OCI-LY7 (cell line): ENCODE data around the gene SETD1B. TPM values are rescaled to one million over a fixed set of nuclear protein-coding genes. Genes with fewer than 3 reads are reported as not detected.

ENCODE experiments used
- BruUV-seq: library from RNA; stranded (reverse); fragments of 400-500 nt; replicated peaks from 2 replicates; lab custom pipeline; 2021; lab: Mats Ljungman, UMichigan
- CTCF ChIA-PET: fragments of 300-600 bp; sonication (Branson Sonifier 250); formaldehyde crosslinking; loops from one replicate; lab custom pipeline; 2022; ENCODE audit warnings: antibody characterized with exemption; ENCODE audit not compliant: unreplicated experiment; lab: Charles Lee
- POLR2A ChIA-PET: fragments of 300-600 bp; sonication (Branson Sonifier 250); formaldehyde crosslinking; loops from one replicate; lab custom pipeline; 2022; ENCODE audit warnings: antibody characterized with exemption; lab: Charles Lee
- DNase-seq: peaks from one replicate; pipeline ENCODE4 v3.0.0-alpha.2; 2015; ENCODE audit warnings: low spot score
- H2AFZ ChIP-seq: fragments of 200-600 bp; sonication (generic), shearing (Covaris generic); 2 replicates; pipeline ENCODE4 v1.6.1; 2014; ENCODE audit warnings: mild to moderate bottlenecking, antibody characterized with exemption, low read length, moderate library complexity
- H3K27ac ChIP-seq: fragments of 200-600 bp; sonication (generic); 2 replicates; pipeline ENCODE4 v1.5.1; 2014; ENCODE audit warnings: mixed run types, low read depth, mild to moderate bottlenecking, moderate library complexity, low read length, inconsistent platforms; ENCODE audit not compliant: poor library complexity, severe bottlenecking
- H3K36me3 ChIP-seq: fragments of 200-600 bp; sonication (generic); 2 replicates; pipeline ENCODE4 v1.6.1; 2014; ENCODE audit warnings: mild to moderate bottlenecking, antibody characterized with exemption, low read length, moderate library complexity, mixed read lengths; ENCODE audit not compliant: insufficient read depth
- H3K4me1 ChIP-seq: fragments of 200-600 bp; sonication (generic); 2 replicates; pipeline ENCODE4 v1.5.1; 2014; ENCODE audit warnings: mild to moderate bottlenecking, low read length; ENCODE audit not compliant: insufficient read depth, poor library complexity, severe bottlenecking
- H3K4me2 ChIP-seq: fragments of 200-600 bp; sonication (generic); 2 replicates; pipeline ENCODE4 v1.6.1; 2014; ENCODE audit warnings: mild to moderate bottlenecking, low read length
- H3K4me3 ChIP-seq: fragments of 200-600 bp; sonication (generic); 2 replicates; pipeline ENCODE4 v1.5.1; 2014; ENCODE audit warnings: mild to moderate bottlenecking, low read depth, low read length; ENCODE audit not compliant: poor library complexity, severe bottlenecking
- H3K79me2 ChIP-seq: fragments of 200-600 bp; sonication (generic); 2 replicates; pipeline ENCODE4 v1.6.1; 2016; ENCODE audit warnings: low read depth, mild to moderate bottlenecking, low read length, moderate library complexity, mixed read lengths; ENCODE audit not compliant: insufficient read depth
- H3K9me2 ChIP-seq: fragments of 200-600 bp; sonication (generic); 2 replicates; pipeline ENCODE4 v1.6.1; 2016; ENCODE audit warnings: mild to moderate bottlenecking, low read length, mixed read lengths; ENCODE audit not compliant: insufficient read depth
- H3K9me3 ChIP-seq: fragments of 200-600 bp; sonication (generic); 2 replicates; pipeline ENCODE4 v1.6.1; 2014; ENCODE audit warnings: mild to moderate bottlenecking, mixed run types, low read length, mixed read lengths
- H4K20me1 ChIP-seq: fragments of 200-600 bp; sonication (generic); 2 replicates; pipeline ENCODE4 v1.6.1; 2014; ENCODE audit warnings: mild to moderate bottlenecking, antibody characterized with exemption, low read length, moderate library complexity, mixed read lengths; ENCODE audit not compliant: insufficient read depth
- CTCF ChIP-seq: fragments of 200-600 bp; sonication (generic); conservative IDR thresholded peaks from 2 replicates; pipeline ENCODE4 v1.5.1; 2014; ENCODE audit warnings: mild to moderate bottlenecking, antibody characterized with exemption, low read length, moderate library complexity, mixed read lengths
- EZH2phosphoT487 ChIP-seq: fragments of 200-600 bp; sonication (generic); IDR thresholded peaks from 2 replicates; pipeline ENCODE4 v1.6.1; 2018; ENCODE audit warnings: low read depth, borderline replicate concordance, mild to moderate bottlenecking, mixed run types, antibody characterized with exemption, low read length, moderate library complexity, mixed read lengths
- intact Hi-C: fragments of 100-400 bp; cut with micrococcal nuclease; formaldehyde crosslinking; loops from one replicate; pipeline ENCODE4 v1.10.0; 2022; ENCODE audit not compliant: unreplicated experiment
- total RNA-seq, 2 experiments: library from RNA; depleted of rRNA in 1 of 2; stranded (reverse); fragments of >200 nt in 1 of 2; shearing (Covaris generic) in 1 of 2; gene quantifications; 2 replicates each; pipeline ENCODE4 v1.2.3, GENCODE V29; 2014 to 2022

SETD1B gene
- total RNA-seq, 2 experiments from 2014 or later: 4.7 to 22.5 TPM

GRCh38 chr12:121798787-121799155 lies 5.0 kb upstream of the SETD1B start:
- Histone ChIP-seq H3K9me2 (no peaks in the 10 kb centered on the region), H3K4me1 (peaks cover 56% of the 10 kb centered on the region), H3K79me2 (peaks cover 16% of the 10 kb centered on the region; the same call in 1 of the 2 replicates), H3K4me3 (peak overlapping the region; percentile 40), H3K9me3 (no peaks in the 10 kb centered on the region), H3K27ac (peak overlapping the region; percentile 26), H2AFZ (no peak overlapping the region), H4K20me1 (no peaks in the 10 kb centered on the region), H3K4me2 (peak overlapping the region; percentile 58; the same call in 1 of the 2 replicates), H3K36me3 (peaks cover 9% of the 10 kb centered on the region; the same call in 1 of the 2 replicates)
- CTCF ChIA-PET: interaction anchor here (1.0 kb wide), 1 partner anchor 13 kb away, joined by 3 read pairs; no protein-coding TSS in a partner anchor
- no peak for TF ChIP-seq CTCF
- TF ChIP-seq EZH2phosphoT487: no peak
- intact Hi-C loops: no loop called here
- no TSS peak for BruUV-seq
- POLR2A ChIA-PET: interaction anchor here (0.6 kb wide), 3 partner anchors 8 to 210 kb away, joined by 3 to 4 read pairs (median 3); no protein-coding TSS in a partner anchor
- no peak for DNase-seq

GRCh38 chr12:121799156-121799841 lies 4.5 kb upstream of the SETD1B start:
- H3K4me3 ChIP-seq: peak overlapping the region; percentile 75
- intact Hi-C loops: no loop called here

More at GRCh38 chr12:121799156-121799841, 4.5 kb upstream of the SETD1B start:
- ChIA-PET POLR2A (no interaction called here), CTCF (no interaction called here)
- H2AFZ ChIP-seq: no peak overlapping the region
- H3K9me2 ChIP-seq: no peaks in the 10 kb centered on the region
- peak overlapping the region; percentile 74 for H3K27ac ChIP-seq
- H3K79me2 ChIP-seq: peaks cover 16% of the 10 kb centered on the region; the same call in 1 of the 2 replicates
- BruUV-seq: no TSS peak
- no peak for TF ChIP-seq EZH2phosphoT487
- no peak for TF ChIP-seq CTCF
- DNase-seq: peak; percentile 71
- H3K36me3 ChIP-seq: peaks cover 9% of the 10 kb centered on the region; the same call in 1 of the 2 replicates
- H3K4me1 ChIP-seq: peaks cover 55% of the 10 kb centered on the region
- peak overlapping the region; percentile 99 for H3K4me2 ChIP-seq
- no peaks in the 10 kb centered on the region for H3K9me3 ChIP-seq
- no peaks in the 10 kb centered on the region for H4K20me1 ChIP-seq
